GM19239 (cell line): Measurements from ENCODE around the gene MVP.

Experiments
- DNase-seq: peaks from one replicate; pipeline ENCODE4 v3.0.0; 2011; ENCODE audit warnings: low spot score; ENCODE audit not compliant: insufficient read length
- FAIRE-seq: peaks from 2 replicates; lab custom pipeline; 2011; peaks lifted over from hg19 to GRCh38; lab: Jason Lieb, UNC

MVP gene

GRCh38 chr16:29804020-29804419 lies 16.2 kb upstream of the MVP start:
- no peak for FAIRE-seq
- no peak for DNase-seq

- FAIRE-seq (no peak), DNase-seq (no peak)
Measured at GRCh38 chr16:29804455-29805231, 15.6 kb upstream of the MVP start.

GRCh38 chr16:29805232-29806098 lies 14.8 kb upstream of the MVP start:
- DNase-seq (peak; percentile 85), FAIRE-seq (peak; percentile 92)

- FAIRE-seq (no peak), DNase-seq (no peak)
Measured at GRCh38 chr16:29806099-29806579, 14.1 kb upstream of the MVP start, which contains the start of gene MAZ. Gene MAZ, plus strand, starts transcription at chr16:29806529. Its CDS starts 173 bp downstream, at chr16:29806702.

GRCh38 chr16:29806641-29807425 lies 13.4 kb upstream of the MVP start:
- no peak for FAIRE-seq
- DNase-seq, result no peak

GRCh38 chr16:29807426-29808218 lies 12.6 kb upstream of the MVP start:
- FAIRE-seq, result peak; percentile 97
- DNase-seq, result no peak

DNA sequence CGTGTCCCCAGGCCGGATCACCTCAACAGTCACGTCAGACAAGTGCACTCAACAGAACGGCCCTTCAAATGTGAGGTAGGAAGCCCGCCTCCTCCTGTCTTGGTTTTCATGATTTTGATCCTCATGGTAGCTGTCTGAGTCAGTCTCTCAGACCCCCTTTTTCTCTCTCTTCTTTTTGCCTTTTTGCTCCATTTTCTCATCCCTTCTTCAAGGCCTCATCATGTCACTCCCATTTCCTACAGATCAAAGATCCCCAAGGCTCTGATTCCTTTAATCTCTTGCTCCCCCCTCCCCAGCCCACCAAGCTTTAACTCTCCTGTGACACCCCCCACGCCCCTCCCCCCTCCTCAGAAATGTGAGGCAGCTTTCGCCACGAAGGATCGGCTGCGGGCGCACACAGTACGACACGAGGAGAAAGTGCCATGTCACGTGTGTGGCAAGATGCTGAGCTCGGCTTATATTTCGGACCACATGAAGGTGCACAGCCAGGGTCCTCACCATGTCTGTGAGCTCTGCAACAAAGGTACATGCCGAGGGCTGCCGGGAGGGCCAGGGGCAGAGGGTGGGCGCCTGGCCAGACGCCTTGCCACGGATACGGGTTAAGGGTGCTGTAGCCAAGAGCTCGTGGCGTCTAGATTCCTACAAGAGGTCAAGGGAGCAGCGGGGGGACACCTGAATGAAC lies 11.9 kb upstream of the MVP start:
- DNase-seq, result no peak
- no peak for FAIRE-seq

- FAIRE-seq (no peak), DNase-seq (no peak)
Measured at GRCh38 chr16:29809031-29809747, 11.1 kb upstream of the MVP start.

DNA sequence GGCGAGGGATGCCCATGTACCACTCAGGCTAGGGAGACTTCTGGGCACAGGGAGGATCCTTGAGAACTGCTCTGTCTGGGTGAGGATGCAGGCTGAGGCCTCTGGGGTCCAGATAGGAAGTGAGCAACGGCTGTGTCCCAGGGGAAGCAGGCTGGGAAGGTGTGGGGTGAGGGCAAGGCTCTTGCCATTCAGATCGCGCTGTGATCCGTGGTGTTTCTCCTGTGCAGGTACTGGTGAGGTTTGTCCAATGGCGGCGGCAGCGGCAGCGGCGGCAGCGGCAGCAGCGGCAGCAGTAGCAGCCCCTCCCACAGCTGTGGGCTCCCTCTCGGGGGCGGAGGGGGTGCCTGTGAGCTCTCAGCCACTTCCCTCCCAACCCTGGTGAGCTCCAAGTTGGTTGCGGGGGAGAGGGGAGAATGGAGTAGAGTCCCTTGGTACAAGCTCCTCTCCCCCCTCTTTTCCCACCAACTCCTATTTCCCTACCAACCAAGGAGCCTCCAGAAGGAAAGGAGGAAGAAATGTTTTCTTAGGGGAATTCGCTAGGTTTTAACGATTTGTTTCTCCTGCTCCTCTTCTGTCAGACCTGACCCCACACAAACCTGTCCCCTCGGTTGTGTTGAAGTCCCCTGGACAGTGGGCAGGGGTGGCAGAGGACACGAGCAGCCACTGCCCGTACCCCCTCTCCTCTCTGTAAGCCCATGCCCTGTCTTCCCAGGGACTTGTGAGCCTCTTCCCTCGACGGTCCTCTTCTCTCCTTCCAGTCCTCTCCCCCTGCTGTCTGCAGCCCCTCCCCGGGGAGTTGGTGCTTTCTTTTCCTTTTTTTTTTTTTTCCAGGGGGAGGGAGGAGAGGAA lies 10.2 kb upstream of the MVP start:
- DNase-seq (no peak), FAIRE-seq (no peak)

GRCh38 chr16:29810699-29811169 lies 9.5 kb upstream of the MVP start:
- FAIRE-seq, result no peak

DNA sequence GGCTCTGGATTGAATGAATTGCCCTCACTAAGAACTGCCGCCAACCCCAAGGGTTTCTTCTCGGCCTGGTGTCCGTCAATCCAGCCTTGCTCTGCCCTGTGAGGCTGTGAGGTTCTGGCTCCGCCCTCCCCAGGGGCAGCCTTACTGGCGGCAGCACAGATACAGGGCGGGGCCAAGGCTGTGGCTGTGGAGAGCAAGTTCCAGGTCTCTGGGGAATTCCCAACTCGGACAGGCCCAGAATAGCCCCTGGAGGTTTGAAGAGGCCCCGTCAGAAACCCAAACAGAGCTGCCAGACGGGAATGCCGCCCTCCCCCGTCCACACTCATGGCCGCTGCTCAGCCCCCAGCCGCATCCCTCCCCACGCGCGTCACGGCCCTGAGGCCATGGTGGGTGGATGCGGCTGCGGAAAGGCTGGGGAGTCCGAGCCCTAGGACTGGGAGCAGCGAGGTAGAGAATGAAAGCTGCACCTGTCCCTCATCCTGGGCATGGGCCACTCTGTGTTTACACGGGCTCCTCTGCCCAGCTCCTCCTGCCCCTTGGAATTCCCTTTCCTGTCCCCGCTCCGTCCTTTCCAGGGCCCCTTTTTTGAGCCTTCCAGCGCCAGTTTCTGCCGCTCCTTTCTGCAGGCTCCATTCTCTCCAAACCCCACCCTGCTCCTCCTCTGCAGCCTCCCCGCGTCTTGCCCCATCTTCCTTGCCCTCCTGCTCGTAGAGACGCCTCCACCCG lies 8.9 kb upstream of the MVP start:
- peak; percentile 79 for DNase-seq
- peak; percentile 97 for FAIRE-seq

More at GRCh38 chr16:29810699-29811169, 9.5 kb upstream of the MVP start:
- DNase-seq, result no peak

DNA sequence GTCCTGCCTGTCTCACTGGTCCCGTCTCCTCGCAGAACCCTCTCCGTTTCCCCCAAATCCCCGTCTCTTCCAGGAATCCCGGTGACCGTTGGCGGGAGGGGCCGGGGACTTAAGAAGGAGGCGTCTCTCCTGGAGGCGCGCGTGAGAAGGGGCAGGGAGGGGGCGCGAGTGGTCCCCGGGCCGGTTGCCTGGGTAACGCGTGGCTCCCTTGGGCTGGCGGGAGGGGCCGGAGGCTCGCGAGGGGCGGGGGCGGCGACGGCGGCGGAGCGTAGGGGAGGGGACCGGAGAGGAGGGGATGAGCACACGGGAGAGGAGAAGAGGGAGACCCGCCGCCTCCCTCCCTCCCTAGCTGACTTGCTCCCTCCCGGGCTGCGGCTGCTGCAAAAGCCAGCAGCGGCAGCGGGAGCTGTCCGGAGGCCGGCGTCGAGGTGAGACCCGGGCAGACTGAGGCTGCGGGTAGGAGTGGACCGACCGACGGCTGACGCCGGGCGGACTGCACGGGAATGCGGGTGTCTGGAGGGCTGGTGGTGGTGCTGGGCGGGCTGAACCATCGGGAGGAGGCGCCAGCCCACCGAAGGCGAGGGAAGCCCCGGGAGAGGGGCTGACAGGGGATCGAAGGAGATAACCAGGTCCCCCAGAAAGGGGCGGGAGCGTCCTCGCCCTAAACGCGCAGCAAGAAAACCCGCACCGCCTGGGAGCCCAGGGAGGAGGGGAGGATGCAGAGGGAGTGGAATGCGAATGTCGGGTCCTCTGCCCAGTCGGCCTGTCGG lies 8.2 kb upstream of the MVP start, which contains the start of gene PRRT2:
PRRT2 (plus strand) TSS at position 298 of the 770 bp plus-strand sequence. CDS start 862 bp downstream, outside the sequence.
- FAIRE-seq (peak; percentile 26), DNase-seq (no peak)

DNA sequence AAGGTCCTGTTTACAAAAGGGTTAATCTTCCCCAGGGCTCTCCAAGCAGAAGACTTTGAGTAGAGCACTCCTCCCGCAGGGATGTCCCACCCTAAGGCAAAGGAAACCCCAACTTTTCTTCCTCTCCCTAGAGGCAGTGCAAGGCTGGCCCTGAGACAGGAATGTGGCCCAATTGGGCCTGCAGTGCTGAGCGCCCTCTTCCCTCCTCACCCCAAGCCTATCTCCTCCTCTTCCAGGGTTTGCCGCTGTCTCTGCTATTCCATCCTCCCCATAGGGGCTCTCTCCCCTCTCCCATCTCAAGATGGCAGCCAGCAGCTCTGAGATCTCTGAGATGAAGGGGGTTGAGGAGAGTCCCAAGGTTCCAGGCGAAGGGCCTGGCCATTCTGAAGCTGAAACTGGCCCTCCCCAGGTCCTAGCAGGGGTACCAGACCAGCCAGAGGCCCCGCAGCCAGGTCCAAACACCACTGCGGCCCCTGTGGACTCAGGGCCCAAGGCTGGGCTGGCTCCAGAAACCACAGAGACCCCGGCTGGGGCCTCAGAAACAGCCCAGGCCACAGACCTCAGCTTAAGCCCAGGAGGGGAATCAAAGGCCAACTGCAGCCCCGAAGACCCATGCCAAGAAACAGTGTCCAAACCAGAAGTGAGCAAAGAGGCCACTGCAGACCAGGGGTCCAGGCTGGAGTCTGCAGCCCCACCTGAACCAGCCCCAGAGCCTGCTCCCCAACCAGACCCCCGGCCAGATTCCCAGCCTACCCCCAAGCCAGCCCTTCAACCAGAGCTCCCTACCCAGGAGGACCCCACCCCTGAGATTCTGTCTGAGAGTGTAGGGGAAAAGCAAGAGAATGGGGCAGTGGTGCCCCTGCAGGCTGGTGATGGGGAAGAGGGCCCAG lies 7.3 kb upstream of the MVP start:
- DNase-seq (no peak), FAIRE-seq (no peak)

GRCh38 chr16:29813644-29814562 lies 6.4 kb upstream of the MVP start:
- FAIRE-seq, result no peak
- DNase-seq, result no peak
